22Rv1 (cell line): ENCODE results near the gene PAEP.

Experiments used
- ZFX ChIP-seq: fragments of 450-650 bp; IDR thresholded peaks from 2 replicates; pipeline ENCODE4 v1.6.1; 2017; ENCODE audit warnings: antibody characterized with exemption, borderline replicate concordance
- TF ChIP-seq, protein P1 (sequence below): fragments of 450-650 bp; IDR thresholded peaks from 2 replicates; pipeline ENCODE4 v1.5.1; 2017; ENCODE audit warnings: mild to moderate bottlenecking

DNA sequence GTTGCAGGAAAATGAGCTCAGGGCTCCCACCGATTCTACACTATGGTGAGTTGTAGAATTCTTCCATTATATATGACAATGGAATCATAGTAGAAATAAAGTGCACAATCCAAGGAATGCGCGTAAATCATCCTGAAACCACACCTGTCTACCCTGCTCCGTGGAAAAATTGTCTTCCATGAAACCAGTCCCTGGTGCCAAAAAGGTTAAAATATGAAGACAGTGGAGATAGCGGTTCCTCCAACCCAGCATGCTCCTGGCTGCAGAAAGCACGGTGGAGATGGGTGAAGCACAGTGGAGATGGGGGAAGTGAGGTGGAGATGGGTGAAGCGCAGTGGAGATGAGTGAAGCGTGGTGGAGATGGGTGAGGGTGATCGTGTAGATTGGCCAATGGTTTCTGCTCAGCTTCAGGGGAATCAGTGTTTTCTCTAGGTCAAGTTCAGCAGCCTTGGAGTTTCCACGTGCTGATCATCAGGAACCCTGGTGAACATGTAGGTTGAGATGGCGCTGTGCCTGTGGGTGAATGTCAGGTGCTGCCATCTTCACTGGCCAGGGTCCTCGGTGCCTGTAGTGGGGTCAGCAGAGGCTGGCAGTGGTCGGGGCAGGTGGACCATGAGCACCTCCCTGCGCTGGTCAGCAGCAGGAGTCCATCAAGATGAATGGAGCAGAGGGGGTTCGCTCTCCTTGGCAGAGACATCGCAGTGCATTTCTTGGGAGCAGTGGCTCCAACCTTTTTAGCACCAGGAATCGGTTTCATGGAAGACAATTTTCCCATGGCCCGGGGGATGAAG is 20.3 kb downstream of the PAEP start:
- TF ChIP-seq, protein P1, sequence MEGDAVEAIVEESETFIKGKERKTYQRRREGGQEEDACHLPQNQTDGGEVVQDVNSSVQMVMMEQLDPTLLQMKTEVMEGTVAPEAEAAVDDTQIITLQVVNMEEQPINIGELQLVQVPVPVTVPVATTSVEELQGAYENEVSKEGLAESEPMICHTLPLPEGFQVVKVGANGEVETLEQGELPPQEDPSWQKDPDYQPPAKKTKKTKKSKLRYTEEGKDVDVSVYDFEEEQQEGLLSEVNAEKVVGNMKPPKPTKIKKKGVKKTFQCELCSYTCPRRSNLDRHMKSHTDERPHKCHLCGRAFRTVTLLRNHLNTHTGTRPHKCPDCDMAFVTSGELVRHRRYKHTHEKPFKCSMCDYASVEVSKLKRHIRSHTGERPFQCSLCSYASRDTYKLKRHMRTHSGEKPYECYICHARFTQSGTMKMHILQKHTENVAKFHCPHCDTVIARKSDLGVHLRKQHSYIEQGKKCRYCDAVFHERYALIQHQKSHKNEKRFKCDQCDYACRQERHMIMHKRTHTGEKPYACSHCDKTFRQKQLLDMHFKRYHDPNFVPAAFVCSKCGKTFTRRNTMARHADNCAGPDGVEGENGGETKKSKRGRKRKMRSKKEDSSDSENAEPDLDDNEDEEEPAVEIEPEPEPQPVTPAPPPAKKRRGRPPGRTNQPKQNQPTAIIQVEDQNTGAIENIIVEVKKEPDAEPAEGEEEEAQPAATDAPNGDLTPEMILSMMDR: no peak
- TF ChIP-seq ZFX: no peak
